HUDEP-2 (cell line): Measurements from ENCODE around the gene CIDEA.

Source experiments
- DNase-seq, 76 experiments: peaks; one replicate each; lab custom pipeline; 2025; ENCODE audit not compliant: unreplicated experiment in 76 of 76; lab: John Stamatoyannopoulos, UW

The CIDEA gene

GRCh38 chr18:12296087-12296403 is 41.9 kb downstream of the CIDEA start:
- DNase-seq: peak in 8 of 76 experiments; percentile 7 to 36 (median 18)

GRCh38 chr18:12296457-12296856 is 42.3 kb downstream of the CIDEA start:
- no peak for DNase-seq

DNA sequence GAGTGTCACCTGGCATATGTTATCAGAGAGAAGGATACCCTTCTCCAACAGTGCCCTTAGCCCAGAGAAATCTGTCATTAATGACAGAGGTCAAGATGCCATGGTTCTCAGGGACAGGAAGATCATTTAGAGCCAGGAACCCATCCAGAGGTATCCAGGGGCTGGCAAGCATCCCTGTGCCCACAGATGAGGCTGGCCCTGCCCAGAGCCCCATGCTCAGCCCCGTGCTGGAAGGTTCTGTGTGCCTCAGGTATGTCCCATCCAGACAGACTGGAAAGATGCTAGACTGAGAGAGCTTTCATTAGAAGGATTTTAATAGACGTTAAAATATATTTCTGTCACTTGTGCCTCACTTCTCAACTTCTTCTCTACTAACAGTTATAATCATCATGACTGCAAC is 45.7 kb downstream of the CIDEA start:
- no peak for DNase-seq

DNA sequence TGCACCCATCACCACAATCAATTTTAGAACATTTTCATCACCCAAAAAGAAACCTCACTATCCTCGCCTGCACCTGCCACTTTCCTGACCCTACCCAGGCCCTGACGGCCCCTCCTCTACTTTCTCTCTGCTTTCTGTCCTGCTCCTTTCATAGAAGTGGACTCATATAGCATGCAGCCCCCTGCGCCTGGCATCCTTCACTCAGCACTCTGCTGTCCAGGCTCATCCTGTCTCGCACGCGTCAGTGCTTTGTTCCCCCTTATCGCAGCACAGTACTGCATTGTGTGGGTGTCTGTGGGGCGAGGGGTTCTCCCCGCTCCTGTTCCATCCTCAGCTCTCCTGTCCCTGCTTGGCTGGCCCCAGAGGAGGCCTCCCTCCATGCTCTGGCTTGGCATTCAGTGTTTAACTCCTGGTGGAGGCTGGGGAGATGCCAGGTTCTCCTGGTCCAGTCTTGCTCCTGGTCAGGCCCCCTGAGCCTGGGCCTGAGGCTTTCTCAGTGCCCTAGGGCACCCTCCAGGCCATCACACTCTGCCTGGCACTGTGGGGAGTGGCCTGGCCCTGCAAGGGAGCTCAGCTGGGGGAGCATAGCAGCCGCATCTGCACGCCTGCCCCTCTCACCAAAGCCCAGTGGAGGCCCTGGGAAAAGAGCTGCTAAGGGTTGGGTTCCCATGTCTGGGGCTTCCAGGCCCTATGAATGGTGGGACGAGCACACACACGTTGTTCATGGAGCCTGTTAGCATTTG is 47.3 kb downstream of the CIDEA start:
- no peak for DNase-seq

GRCh38 chr18:12302391-12303147 is 48.4 kb downstream of the CIDEA start:
- DNase-seq: peak in 74 of 76 experiments; percentile 0 to 95 (median 69)

DNA sequence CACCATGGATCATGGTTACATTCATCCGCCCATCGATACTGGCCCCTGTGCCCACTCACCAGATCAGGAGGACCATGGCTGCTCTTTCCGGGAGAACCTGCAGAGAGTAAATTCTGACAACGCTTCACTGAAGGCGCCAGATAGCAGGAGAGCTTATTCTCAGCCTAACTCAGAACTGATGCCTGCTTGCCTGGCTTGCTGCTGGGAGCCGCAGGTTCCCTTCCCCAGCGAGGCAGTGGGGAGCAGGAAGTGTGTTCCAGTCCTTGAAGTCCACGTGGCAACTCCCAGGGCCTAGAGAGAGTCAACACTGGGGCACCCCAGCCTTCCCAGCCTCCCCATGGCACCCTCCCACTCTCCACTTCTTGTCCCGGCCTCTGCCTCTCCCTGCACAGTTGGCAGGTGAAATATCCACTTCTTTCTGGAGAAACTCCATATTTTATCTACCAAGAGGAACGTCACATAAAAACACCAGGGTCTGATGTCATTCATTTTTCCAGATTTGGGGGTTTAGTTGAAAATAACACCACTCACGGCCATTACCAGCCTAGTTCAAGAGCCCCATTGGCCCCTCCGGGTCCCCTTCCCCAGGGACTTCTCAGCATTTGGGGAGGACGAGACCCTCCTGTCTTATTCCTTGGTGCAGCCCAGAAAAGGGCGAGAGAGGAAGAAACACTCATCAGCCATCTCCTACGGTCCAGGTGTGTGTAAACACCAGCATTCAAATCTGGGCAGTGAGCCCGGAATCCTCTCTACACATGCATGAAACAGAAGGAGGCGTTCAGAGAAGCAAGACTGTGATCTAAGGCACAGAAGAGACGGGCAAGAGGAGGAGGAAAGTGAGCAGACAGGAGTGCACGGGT is 50.4 kb downstream of the CIDEA start:
- DNase-seq: no peak

DNA sequence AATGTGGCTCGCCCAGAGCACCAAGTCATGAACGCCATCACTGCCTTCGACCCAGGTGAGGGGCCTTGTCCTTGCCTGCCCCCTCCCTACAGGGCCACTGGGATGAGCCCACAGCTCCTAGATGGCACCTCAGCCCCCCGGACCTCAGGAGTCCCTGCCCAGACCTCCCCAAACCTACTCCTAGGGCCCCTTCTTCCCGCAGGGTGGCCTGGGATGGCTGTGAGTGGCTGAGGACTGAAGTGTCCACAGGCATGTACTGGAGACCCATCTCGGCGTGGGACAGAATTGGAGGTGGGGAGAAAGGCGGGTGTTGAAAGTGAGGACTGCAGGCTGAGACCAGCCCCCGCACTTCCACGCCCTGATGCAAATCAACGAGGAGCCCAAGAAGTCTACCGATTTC is 51.0 kb downstream of the CIDEA start:
- peak in 2 of 76 experiments; percentile 7 to 26 for DNase-seq

GRCh38 chr18:12305930-12306629 is 51.9 kb downstream of the CIDEA start:
- DNase-seq: peak in 21 of 76 experiments; percentile 4 to 58 (median 15)

- DNase-seq: peak in 29 of 76 experiments; percentile 12 to 78 (median 36)
These were observed 52.9 kb downstream of the CIDEA start for GRCh38 chr18:12306752-12307700.

DNA sequence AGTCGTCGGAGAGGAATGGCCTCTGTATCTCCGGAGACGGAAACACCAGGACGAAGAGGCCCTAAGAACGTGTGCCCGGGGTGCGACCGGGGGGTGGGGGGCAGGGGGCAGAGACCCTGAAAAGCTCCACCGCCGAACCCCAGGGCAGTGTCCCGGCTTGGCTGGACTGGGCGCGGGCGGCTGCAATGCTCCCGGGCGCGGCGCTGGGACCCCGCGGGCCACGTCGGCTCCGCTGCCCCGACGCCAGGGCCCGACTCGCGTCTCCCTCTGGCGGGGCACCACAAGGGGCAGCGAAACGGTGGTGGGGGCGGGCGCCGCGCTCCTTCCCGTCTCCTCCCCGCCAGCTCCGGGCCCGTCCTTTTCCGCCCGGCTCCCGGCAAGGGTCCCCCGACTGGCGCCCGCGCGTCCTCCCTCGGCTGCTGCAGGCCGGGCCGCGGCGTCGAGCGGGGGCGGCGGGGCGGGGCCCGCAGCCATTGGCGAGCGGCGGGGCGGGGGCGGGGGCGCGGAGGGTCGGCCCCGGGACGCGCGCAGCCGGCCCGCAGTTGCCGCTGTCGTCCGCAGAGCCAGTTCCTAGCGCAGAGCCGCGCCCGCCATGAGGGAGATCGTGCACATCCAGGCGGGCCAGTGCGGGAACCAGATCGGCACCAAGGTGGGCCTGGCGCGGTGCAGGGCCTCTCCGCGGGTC is 53.7 kb downstream of the CIDEA start, which contains the start of gene TUBB6:
TUBB6 (plus strand) TSS at position 541 of the 685 bp plus-strand sequence; CDS start at position 593, 52 bp downstream.
- peak in 63 of 76 experiments; percentile 4 to 92 (median 59) for DNase-seq

- peak in 56 of 76 experiments; percentile 3 to 83 (median 36) for DNase-seq
These were observed 54.4 kb downstream of the CIDEA start for GRCh38 chr18:12308386-12309100.

DNA sequence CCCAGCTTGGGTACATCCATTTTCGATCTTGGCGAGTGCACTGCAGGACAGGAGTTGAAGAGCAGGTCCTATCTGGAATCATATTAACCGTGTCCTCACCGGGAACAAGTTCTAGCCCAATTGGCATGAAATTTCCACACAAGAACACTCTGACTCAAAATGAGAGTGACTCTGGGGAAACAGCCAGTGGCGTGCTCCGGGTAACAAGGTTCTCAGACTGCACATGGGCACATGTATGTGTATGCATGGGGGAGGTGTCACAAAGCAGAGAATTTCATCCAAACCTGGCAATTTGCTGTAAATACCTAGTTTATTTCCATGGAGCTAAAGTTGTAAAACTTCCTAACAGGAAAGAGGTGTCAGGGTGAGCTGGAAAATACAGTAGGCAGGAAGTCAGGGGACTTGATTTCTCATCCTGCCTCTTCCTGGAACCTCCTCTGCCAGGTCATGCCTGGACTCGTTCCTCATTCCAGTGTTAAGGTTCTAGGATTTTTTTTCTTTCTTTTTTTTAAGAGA is 55.6 kb downstream of the CIDEA start:
- DNase-seq: no peak

- no peak for DNase-seq
These were observed 56.6 kb downstream of the CIDEA start for GRCh38 chr18:12310762-12311161.

DNA sequence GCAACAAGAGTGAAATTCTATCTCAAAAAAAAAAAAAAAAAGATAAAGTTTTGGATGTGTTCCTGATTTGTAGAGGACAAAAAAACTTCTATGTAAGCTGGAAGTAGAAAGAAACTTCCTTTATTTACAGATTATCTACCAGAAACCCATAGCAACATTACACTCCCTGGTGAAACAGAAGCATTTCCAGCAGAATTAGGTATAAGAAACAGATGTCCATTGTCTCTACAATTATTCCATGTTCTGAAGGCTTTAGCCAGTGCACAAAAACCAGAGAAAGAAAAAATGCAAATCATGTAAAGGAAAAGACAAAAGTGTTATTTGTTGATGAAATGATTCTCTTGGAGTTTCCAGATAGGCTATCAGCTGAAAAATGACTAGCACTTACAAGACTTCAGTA is 58.8 kb downstream of the CIDEA start:
- DNase-seq: no peak

GRCh38 chr18:12313530-12314245 is 59.5 kb downstream of the CIDEA start:
- peak in 1 of 76 experiments; percentile 22 for DNase-seq

DNA sequence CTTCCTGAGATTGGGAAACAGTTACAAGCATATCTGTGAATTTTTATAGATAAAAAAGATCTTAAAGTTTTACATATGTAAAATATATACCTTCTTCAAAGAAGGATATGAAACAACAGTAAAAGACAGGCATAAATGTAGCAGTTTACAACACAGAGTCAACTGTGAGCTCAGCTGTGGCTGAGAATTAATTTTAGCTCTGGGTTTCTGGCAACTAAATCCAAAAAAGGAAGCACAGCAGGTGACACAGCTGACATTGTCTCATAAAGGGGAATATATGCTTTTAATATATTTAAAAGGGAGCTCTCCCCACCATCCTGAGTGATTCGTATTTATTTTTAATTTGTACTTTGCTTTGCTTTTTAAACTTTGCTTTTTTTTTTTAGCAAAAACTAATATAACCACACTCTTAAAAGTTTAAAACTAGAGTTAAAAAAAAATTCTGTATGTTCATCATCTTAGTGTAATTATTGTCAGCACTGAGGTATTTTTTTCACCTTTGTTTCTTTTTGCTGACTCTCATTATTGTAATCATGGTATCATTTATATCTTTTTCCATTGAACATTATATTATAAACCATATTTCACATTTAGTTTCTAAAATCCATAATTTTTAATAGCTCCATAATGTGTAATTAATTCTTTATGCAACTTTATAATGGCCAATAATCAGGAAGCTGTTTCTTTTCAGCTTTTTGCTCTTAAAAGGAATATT is 60.6 kb downstream of the CIDEA start:
- no peak for DNase-seq
